T-helper 1 cell treated with Interleukin-12 subunit alpha and Interleukin-12 subunit beta and Interleukin-4 antibody, amounts not matched to agents 30 ng/mL and 1 ng/mL, for 36 hours (primary cell): ENCODE data around the gene GTF2H1. TPM values are rescaled to one million over a fixed set of nuclear protein-coding genes. Genes with fewer than 3 reads are reported as not detected.

ENCODE experiments used
- intact Hi-C: fragments of 100-400 bp; cut with micrococcal nuclease; formaldehyde crosslinking; loops from one replicate; pipeline ENCODE4 v1.15.1; 2024
- total RNA-seq: library from RNA; stranded (reverse); gene quantifications from 2 replicates; pipeline ENCODE4 v1.2.3, GENCODE V29; 2022

Gene GTF2H1
- total RNA-seq, 1 donor from 2014 or later: 63.1 TPM

DNA sequence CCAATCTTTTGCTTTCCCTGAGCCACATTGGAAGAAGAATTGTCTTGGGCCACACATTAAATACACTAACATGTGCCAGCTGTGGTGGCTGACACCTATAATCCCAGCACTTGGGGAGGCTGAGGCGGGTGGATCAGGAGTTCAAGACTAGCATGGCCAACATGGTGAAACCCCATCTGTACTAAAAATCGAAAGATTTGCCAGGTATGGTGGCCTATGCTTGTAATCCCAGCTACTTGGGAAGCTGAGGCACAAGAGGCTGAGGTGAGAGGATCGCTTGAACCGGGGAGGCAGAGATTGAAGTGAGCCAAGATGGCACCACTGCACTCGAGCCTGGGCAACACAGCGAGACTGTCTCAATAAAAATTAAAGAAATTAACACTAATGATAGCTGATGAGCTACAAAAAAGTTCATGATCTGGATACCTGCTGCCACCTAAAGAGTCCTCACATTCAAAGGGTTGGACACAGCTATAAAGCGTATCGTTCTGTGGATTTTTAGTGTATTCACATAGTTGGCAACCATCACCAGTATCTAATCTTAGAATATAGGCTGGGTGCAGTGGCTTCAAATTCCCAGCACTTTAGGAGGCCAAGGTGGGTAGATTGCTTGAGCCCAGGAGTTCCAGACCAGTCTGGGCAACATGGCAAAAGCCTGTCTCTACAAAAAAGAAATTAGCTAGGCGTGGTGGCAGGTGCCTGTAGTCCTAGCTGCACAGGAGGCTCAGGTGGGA is 86.4 kb downstream of the GTF2H1 start:
- intact Hi-C loops: no loop called here

GRCh38 chr11:18416459-18416858 is 94.1 kb downstream of the GTF2H1 start:
- intact Hi-C loops: no loop called here

Other genes with a start within 250 kb of the GTF2H1 start
- gene SAAL1, start 216.5 kb upstream of the GTF2H1 start, total RNA-seq: 27.1 TPM in 2 replicates
- not detected in 2 replicates for gene MRGPRX3, start 190.0 kb upstream of the GTF2H1 start, total RNA-seq
- gene MRGPRX4, start 149.7 kb upstream of the GTF2H1 start, total RNA-seq: not detected in 2 replicates
- gene SAA4, start 85.8 kb upstream of the GTF2H1 start, total RNA-seq: not detected in 2 replicates
- 0.27 TPM in 1 of 2 replicates, not detected in the other for gene SAA2, start 73.9 kb upstream of the GTF2H1 start, total RNA-seq
- gene SAA1, start 56.3 kb upstream of the GTF2H1 start, total RNA-seq: not detected in 2 replicates
- 21.8 and 23.3 TPM in 2 replicates for gene HPS5, start 427 bp upstream of the GTF2H1 start, total RNA-seq
- 873 and 884 TPM in 2 replicates for gene LDHA, start 72.0 kb downstream of the GTF2H1 start, total RNA-seq
- gene LDHC, start 89.8 kb downstream of the GTF2H1 start, total RNA-seq: not detected in 2 replicates
- gene LDHAL6A, start 133.3 kb downstream of the GTF2H1 start, total RNA-seq: 0.07 TPM in 1 of 2 replicates, not detected in the other
- 42.2 and 42.6 TPM in 2 replicates for gene TSG101, start 204.4 kb downstream of the GTF2H1 start, total RNA-seq